Pancreas (tissue), 10 donors: Measurements from ENCODE around the gene NIPAL3. TPM values are rescaled to one million over a fixed set of nuclear protein-coding genes. Genes with fewer than 3 reads are reported as not detected.
A peak's percentile ranks its signal among the peaks of the same experiment; 100 is the strongest.

Experiments
- ATAC-seq, 4 donors: fragments of 200-7000 bp; cut with Tn5 transposase; one replicate each; pipeline versions ENCODE4 v1.8.0 to v1.9.1; 2020; ENCODE audit warnings: mild to moderate bottlenecking in 4 of 4, moderate library complexity in 4 of 4
- DNase-seq, 6 donors: peaks; one replicate each; pipeline ENCODE4 v3.0.0-alpha.2; 2020
- FAIRE-seq: peaks from 2 replicates; lab custom pipeline; 2012; peaks lifted over from hg19 to GRCh38; lab: Jason Lieb, UNC
- H3K27ac ChIP-seq, 4 donors: fragments of 200-600 bp; sonication (generic); 1 replicate in 3 of 4; 2 replicates in 1 of 4; pipeline versions ENCODE4 v1.5.0 to v1.8.0; 2020
- H3K27me3 ChIP-seq, 4 donors: fragments of 200-600 bp; one replicate each; pipeline ENCODE4 v1.8.0; 2021
- H3K36me3 ChIP-seq, 3 donors: fragments of 200-600 bp; sonication (generic) in 1 of 3; one replicate each; pipeline versions ENCODE4 v1.5.0 to v1.8.0; 2020 to 2021
- H3K4me1 ChIP-seq, 3 donors: fragments of 200-600 bp; one replicate each; pipeline ENCODE4 v1.8.0; 2021
- H3K4me3 ChIP-seq, 4 donors: fragments of 200-600 bp; sonication (generic) in 2 of 4; one replicate each; pipeline versions ENCODE4 v1.5.0 to v1.8.0; 2020 to 2021
- H3K9me3 ChIP-seq, 4 donors: fragments of 200-600 bp; one replicate each; pipeline ENCODE4 v1.8.0; 2021
- WGBS, 2 donors: extraction: QIAGEN DNeasy Blood & Tissue Kit; methylation state at CpG; one replicate each; pipeline ENCODE4 v1.1.7; 2013; 5-methylcytosine and 5-hydroxymethylcytosine counted together
- intact Hi-C, 3 donors: fragments of 100-400 bp; cut with DNase I; formaldehyde crosslinking; loops; one replicate each; pipeline versions ENCODE4 v1.11.1 to v1.14.2; 2022
- polyA plus RNA-seq, 2 donors: library from polyadenylated mRNA; stranded (reverse); fragments of 200-250 nt; gene quantifications; one replicate each; pipeline ENCODE4 v1.2.3, GENCODE V29; 2013
- total RNA-seq, 6 donors: library from RNA; stranded (reverse); fragmentation: NEBNext Ultra II Directional in 4 of 6; extraction: Animal tissue kit (Norgen Biotek cat#: 25700) in 4 of 6; gene quantifications; one replicate each; pipeline versions ENCODE4 v1.2.1 to v1.2.4, GENCODE V29; 2021 to 2023
- TF ChIP-seq, protein P1 (sequence below), 4 donors: fragments of 200-600 bp; sonication (generic) in 3 of 4; IDR thresholded peaks; one replicate each; pipeline versions ENCODE4 v1.5.0 to v1.8.0; 2021; ENCODE audit warnings: antibody characterized with exemption in 4 of 4
- donor health status: healthy with polysubstance abuse.
- donor health status: DM: no; HTN: no; CAD: no; lungs with moderate emphysema.
- donor health status: DM: no; HTN: no; CAD: no.
- donor health status: control.
- donor health status: control.
- donor health status: Bipolar disorder and iron deficiency.
- donor health status: DM: yes; HTN: yes; CAD: no.
- donor health status: DM: no; HTN: no; CAD: no.
- donor health status: DM: no; HTN: no; CAD: no.
- donor health status: DM: yes; HTN: yes; CAD: no.

NIPAL3 gene
- total and polyA plus RNA-seq, 8 donors, result 7.2 to 25.4 (median 18.5) TPM

DNA sequence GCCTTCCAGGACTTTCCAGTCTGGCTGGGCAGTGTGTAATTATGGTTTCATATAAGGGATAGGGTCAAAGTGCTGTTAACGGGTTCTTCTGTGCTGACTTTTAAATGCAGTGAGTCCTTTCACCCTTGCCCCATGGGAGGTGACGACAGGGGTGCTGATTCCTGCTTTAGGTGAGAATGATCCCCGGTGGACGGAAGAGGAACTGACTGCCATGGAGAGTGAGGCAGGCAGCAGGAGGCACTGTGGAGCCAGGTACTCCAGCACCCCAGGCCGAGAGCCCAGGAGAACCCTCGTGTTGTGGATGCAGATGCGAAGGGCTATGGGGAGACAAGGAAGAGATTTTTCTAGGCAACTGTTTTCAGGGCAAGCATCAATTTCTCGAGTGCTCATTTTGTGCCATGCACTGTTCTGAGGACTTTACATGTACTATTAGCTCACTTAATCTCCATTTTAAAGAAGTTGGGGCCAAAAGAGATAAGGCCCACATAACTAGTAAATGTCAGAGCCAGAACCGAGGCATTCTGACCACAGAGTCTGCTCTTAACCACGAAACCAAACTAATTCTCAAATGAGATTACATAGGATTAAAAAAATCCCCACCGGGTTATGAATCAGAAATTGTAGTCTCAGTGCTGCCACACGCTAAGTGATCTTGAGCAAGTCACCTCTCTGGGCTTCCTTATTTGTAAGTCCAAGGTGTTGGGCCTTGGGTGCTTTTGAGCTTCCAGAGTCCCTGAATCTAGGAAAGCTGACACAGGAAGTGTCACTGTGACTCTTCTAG is 30.3 kb upstream of the NIPAL3 start:
- Histone ChIP-seq H3K4me3 (no peak overlapping the region), H3K4me1 (no peaks in the 10 kb centered on the region), H3K9me3 (no peaks in the 10 kb centered on the region), H3K27ac (no peak overlapping the region), H3K27me3 (no peaks in the 10 kb centered on the region), H3K36me3 (peaks cover 0 to 2% (median 0%) of the 10 kb centered on the region in 3 donors)
- no peak for ATAC-seq
- intact Hi-C loops, result loop anchor here in 2 of 3 donors (10.0 kb wide), 2 partner anchors 171 to 321 kb away; no protein-coding TSS in a partner anchor
- TF ChIP-seq, protein P1, sequence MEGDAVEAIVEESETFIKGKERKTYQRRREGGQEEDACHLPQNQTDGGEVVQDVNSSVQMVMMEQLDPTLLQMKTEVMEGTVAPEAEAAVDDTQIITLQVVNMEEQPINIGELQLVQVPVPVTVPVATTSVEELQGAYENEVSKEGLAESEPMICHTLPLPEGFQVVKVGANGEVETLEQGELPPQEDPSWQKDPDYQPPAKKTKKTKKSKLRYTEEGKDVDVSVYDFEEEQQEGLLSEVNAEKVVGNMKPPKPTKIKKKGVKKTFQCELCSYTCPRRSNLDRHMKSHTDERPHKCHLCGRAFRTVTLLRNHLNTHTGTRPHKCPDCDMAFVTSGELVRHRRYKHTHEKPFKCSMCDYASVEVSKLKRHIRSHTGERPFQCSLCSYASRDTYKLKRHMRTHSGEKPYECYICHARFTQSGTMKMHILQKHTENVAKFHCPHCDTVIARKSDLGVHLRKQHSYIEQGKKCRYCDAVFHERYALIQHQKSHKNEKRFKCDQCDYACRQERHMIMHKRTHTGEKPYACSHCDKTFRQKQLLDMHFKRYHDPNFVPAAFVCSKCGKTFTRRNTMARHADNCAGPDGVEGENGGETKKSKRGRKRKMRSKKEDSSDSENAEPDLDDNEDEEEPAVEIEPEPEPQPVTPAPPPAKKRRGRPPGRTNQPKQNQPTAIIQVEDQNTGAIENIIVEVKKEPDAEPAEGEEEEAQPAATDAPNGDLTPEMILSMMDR (IDR thresholded peaks at IDR 0.05), result peak in 2 of 4 donors; percentile 11 to 16
- no peak for FAIRE-seq
- 87 to 92% methylated on average over 12 of the region's 12 CpGs for WGBS, 2 donors
- no peak for DNase-seq

DNA sequence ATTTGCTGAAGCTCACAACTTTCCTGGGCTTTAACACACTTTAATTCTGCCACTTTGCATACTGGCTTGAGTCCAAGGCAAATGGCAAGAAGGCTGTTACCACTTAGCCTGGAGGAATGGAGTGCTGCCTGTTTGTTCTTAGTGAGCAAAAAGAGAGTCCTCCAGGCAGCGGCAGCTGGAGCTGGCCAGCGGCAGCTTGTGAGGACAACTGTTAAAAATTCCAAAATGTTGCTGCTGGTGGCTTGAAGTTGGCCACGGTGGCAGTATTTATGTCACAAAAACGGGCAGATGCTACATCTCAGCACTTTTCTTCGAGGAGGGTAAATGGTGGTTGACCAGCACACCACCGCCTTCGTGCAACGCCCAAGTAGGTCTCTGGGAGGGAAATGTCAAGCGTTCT is 29.4 kb upstream of the NIPAL3 start:
- DNase-seq (no peak), FAIRE-seq (no peak), ATAC-seq (no peak)
- Histone ChIP-seq H3K4me1 (no peaks in the 10 kb centered on the region), H3K4me3 (no peak overlapping the region), H3K9me3 (no peaks in the 10 kb centered on the region), H3K27ac (no peak overlapping the region), H3K27me3 (no peaks in the 10 kb centered on the region), H3K36me3 (peaks cover 0 to 2% (median 0%) of the 10 kb centered on the region in 3 donors)
- 88 to 92% methylated on average over 9 of the region's 9 CpGs for WGBS, 2 donors
- intact Hi-C loops, result loop anchor here in 2 of 3 donors (10.0 kb wide), 2 partner anchors 171 to 321 kb away; no protein-coding TSS in a partner anchor
- TF ChIP-seq, protein P1 (IDR thresholded peaks at IDR 0.05), result no peak

DNA sequence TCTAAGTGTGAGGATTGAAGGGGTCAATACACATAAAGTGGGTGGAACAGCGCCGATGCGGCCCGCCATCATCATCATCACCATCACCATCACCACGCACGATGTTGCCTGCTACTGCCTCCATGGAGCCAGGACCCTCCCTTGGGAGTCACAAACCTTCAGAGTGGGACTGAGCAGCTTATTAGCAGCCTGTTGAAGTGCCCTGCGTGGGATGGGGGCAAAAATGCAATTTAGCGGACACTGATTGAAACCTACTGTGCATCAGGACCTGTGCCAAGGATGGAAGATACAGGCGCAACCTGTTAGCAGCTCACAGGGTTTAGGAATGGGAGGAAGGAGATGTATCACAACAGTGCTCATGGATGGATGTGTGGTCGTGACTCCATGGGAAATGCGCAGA is 28.7 kb upstream of the NIPAL3 start:
- DNase-seq (no peak), ATAC-seq (no peak), FAIRE-seq (no peak)
- intact Hi-C loops, result loop anchor here in 2 of 3 donors (10.0 kb wide), 2 partner anchors 172 to 322 kb away; no protein-coding TSS in a partner anchor
- H3K4me1 ChIP-seq, result peaks cover 0 to 3% (median 0%) of the 10 kb centered on the region in 3 donors
- TF ChIP-seq, protein P1 (IDR thresholded peaks at IDR 0.05), result no peak
- H3K27me3 ChIP-seq, result no peaks in the 10 kb centered on the region
- peaks cover 0 to 2% (median 0%) of the 10 kb centered on the region in 3 donors for H3K36me3 ChIP-seq
- no peak overlapping the region for H3K27ac ChIP-seq
- 89 to 94% methylated on average over 11 of the region's 11 CpGs for WGBS, 2 donors
- no peaks in the 10 kb centered on the region for H3K9me3 ChIP-seq
- no peak overlapping the region for H3K4me3 ChIP-seq

DNA sequence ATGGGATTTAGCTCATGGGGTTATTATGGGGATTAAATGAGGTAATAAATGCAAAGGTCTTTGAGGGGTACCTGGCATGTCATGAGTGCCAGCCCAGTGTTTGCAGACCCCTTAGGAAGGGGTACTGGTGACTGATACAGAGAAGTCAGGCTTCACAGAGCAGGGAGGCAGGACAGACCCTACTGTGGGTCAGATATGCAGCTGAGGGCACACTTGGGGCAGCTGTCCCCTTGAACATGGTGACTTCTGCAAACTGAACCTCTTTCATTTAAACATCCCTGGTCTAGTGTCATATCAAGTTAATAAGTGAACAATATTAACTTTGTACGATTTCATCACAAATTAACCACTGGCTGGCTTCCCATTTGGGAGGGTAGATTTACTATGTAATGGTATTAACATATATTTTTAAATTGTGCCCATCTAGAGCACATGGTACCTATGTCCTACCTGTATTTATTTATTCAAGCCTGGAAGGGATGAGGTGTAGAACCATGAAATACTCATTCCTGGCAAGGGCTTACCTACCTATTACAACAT is 27.9 kb upstream of the NIPAL3 start:
- no peak for FAIRE-seq
- Histone ChIP-seq H3K27me3 (no peaks in the 10 kb centered on the region), H3K27ac (no peak overlapping the region), H3K36me3 (no peaks in the 10 kb centered on the region), H3K9me3 (no peaks in the 10 kb centered on the region), H3K4me3 (no peak overlapping the region), H3K4me1 (peaks cover 0 to 4% (median 0%) of the 10 kb centered on the region in 3 donors)
- no peak for ATAC-seq
- intact Hi-C loops, result loop anchor here in 2 of 3 donors (10.0 kb wide), 2 partner anchors 173 to 323 kb away; no protein-coding TSS in a partner anchor
- no peak for DNase-seq
- TF ChIP-seq, protein P1 (IDR thresholded peaks at IDR 0.05), result no peak
- WGBS, 2 donors, result 18 to 39% methylated on average over 1 of the region's 1 CpG
